GM23338 (cell line): ENCODE measurements around the gene RAB40B. TPM values are rescaled to one million over a fixed set of nuclear protein-coding genes. Genes with fewer than 3 reads are reported as not detected.

Experiments
- ATAC-seq: fragments of 200-7000 bp; cut with Tn5 transposase; 3 replicates; pipeline ENCODE4 v1.9.1; 2020
- DNase-seq: peaks from one replicate; pipeline ENCODE4 v3.0.0-alpha.2; 2015; ENCODE audit warnings: low spot score
- H2AFZ ChIP-seq: fragments of 200-600 bp; sonication (generic); 2 replicates; pipeline ENCODE4 v1.8.0; 2016; ENCODE audit warnings: antibody characterized with exemption, mild to moderate bottlenecking, moderate library complexity
- H3F3A ChIP-seq: fragments of 200-600 bp; sonication (generic); replicated peaks from 2 replicates; pipeline ENCODE4 v1.8.0; 2017; ENCODE audit warnings: antibody characterized with exemption, mixed run types, low read depth
- H3K27ac ChIP-seq: fragments of 200-600 bp; sonication (generic); 2 replicates; pipeline ENCODE4 v1.6.1; 2016; ENCODE audit warnings: low read depth
- H3K27me3 ChIP-seq: fragments of 200-600 bp; sonication (generic); 2 replicates; pipeline ENCODE4 v1.8.0; 2016; ENCODE audit warnings: mild to moderate bottlenecking, mixed run types, moderate library complexity; ENCODE audit not compliant: insufficient read depth
- H3K36me3 ChIP-seq: fragments of 200-600 bp; sonication (generic); 2 replicates; pipeline ENCODE4 v1.8.0; 2016; ENCODE audit warnings: mild to moderate bottlenecking; ENCODE audit not compliant: insufficient read depth
- H3K4me1 ChIP-seq: fragments of 200-600 bp; sonication (generic); 2 replicates; pipeline ENCODE4 v1.8.0; 2016; ENCODE audit warnings: mild to moderate bottlenecking, moderate library complexity; ENCODE audit not compliant: insufficient read depth
- H3K4me2 ChIP-seq: fragments of 200-600 bp; sonication (generic); 2 replicates; pipeline ENCODE4 v1.7.1; 2017; ENCODE audit warnings: mixed run types
- H3K4me3 ChIP-seq: fragments of 200-600 bp; sonication (generic); 2 replicates; pipeline ENCODE4 v1.6.1; 2016; ENCODE audit warnings: mixed run types
- H3K79me2 ChIP-seq: fragments of 200-600 bp; sonication (generic); replicated peaks from 2 replicates; pipeline ENCODE4 v1.8.0; 2017; ENCODE audit warnings: mild to moderate bottlenecking; ENCODE audit not compliant: insufficient read depth
- H3K9me2 ChIP-seq: fragments of 200-600 bp; sonication (generic); 2 replicates; pipeline ENCODE4 v1.8.0; 2017; ENCODE audit not compliant: insufficient read depth
- H4K20me1 ChIP-seq: fragments of 200-600 bp; sonication (generic); replicated peaks from 2 replicates; pipeline ENCODE4 v1.8.0; 2017; ENCODE audit warnings: mild to moderate bottlenecking; ENCODE audit not compliant: insufficient read depth
- H3K27ac Mint-ChIP-seq: 2 replicates; pipeline ENCODE4 v1.8.0; 2020; ENCODE audit warnings: inconsistent platforms, mild to moderate bottlenecking, moderate library complexity, mixed read lengths
- H3K27me3 Mint-ChIP-seq: 3 replicates; pipeline ENCODE4 v1.8.0; 2022; ENCODE audit warnings: low read depth, mild to moderate bottlenecking, moderate library complexity, mixed read lengths, inconsistent platforms; ENCODE audit not compliant: insufficient read depth, poor library complexity
- H3K36me3 Mint-ChIP-seq: 3 replicates; pipeline ENCODE4 v1.8.0; 2021; ENCODE audit warnings: low read depth, mild to moderate bottlenecking, inconsistent platforms, moderate library complexity, mixed read lengths
- H3K4me1 Mint-ChIP-seq: 3 replicates; pipeline ENCODE4 v1.8.0; 2020; ENCODE audit warnings: mild to moderate bottlenecking, inconsistent platforms, mixed read lengths
- H3K4me3 Mint-ChIP-seq: 3 replicates; pipeline ENCODE4 v1.8.0; 2021; ENCODE audit warnings: moderate library complexity, mild to moderate bottlenecking, inconsistent platforms, mixed read lengths
- H3K9me3 Mint-ChIP-seq: 3 replicates; pipeline ENCODE4 v1.8.0; 2020; ENCODE audit warnings: moderate library complexity, mild to moderate bottlenecking, inconsistent platforms, mixed read lengths
- CREB1 ChIP-seq: fragments of 250-450 bp; sonication (Bioruptor Pico); IDR thresholded peaks from 2 replicates; pipeline ENCODE4 v1.5.0; 2020; ENCODE audit warnings: low read depth, mild to moderate bottlenecking, moderate library complexity
- EZH2 ChIP-seq: fragments of 200-600 bp; sonication (generic); IDR thresholded peaks from one replicate; pipeline ENCODE4 v1.8.0; 2017; ENCODE audit warnings: antibody characterized with exemption, mild to moderate bottlenecking, low read depth; ENCODE audit not compliant: unreplicated experiment
- EZH2phosphoT487 ChIP-seq: fragments of 200-600 bp; sonication (generic); IDR thresholded peaks from one replicate; pipeline ENCODE4 v1.8.1; 2018; ENCODE audit warnings: antibody characterized with exemption; ENCODE audit not compliant: unreplicated experiment
- JUNB ChIP-seq: IDR thresholded peaks from one replicate; pipeline ENCODE4 v1.6.1; 2016; ENCODE audit warnings: antibody characterized with exemption; ENCODE audit not compliant: unreplicated experiment
- NANOG ChIP-seq: IDR thresholded peaks from 2 replicates; pipeline ENCODE4 v1.6.1; 2016; ENCODE audit warnings: antibody characterized with exemption, borderline replicate concordance
- POLR2AphosphoS5 ChIP-seq: IDR thresholded peaks from 2 replicates; pipeline ENCODE4 v1.6.1; 2016; ENCODE audit warnings: antibody characterized with exemption, low read depth
- STAT1 ChIP-seq: IDR thresholded peaks from one replicate; pipeline ENCODE4 v1.6.1; 2016; ENCODE audit warnings: antibody characterized with exemption; ENCODE audit not compliant: unreplicated experiment
- ZNF114 ChIP-seq: fragments of 250-450 bp; sonication (Bioruptor Pico); IDR thresholded peaks from 2 replicates; pipeline ENCODE4 v1.5.0; 2020; ENCODE audit warnings: mild to moderate bottlenecking, moderate library complexity
- ZNF331 ChIP-seq: fragments of 250-450 bp; sonication (Bioruptor Pico); IDR thresholded peaks from 2 replicates; pipeline ENCODE4 v1.5.0; 2020; ENCODE audit warnings: low read depth, mild to moderate bottlenecking, moderate library complexity
- polyA plus RNA-seq: library from polyadenylated mRNA; unstranded; fragments of >200 nt; fragmentation: Nextera tagmentation; extraction: Ambion mirVana; gene quantifications from 2 replicates; pipeline ENCODE4 v1.2.1, GENCODE V29; 2016
- total RNA-seq: library from RNA; depleted of rRNA; stranded (reverse); fragments of >200 nt; shearing (Covaris generic); gene quantifications from 2 replicates; pipeline ENCODE4 v1.2.3, GENCODE V29; 2014
- TF ChIP-seq, protein P1 (sequence below): IDR thresholded peaks from 2 replicates; pipeline ENCODE4 v1.6.1; 2016; ENCODE audit warnings: antibody characterized with exemption
- TF ChIP-seq, protein P2 (sequence below): fragments of 250-450 bp; sonication (Bioruptor Pico); IDR thresholded peaks from 2 replicates; pipeline ENCODE4 v1.5.0; 2020; ENCODE audit warnings: mild to moderate bottlenecking, moderate library complexity
- TF ChIP-seq, protein P3 (sequence below): IDR thresholded peaks from one replicate; pipeline ENCODE4 v1.6.1; 2018; ENCODE audit warnings: antibody characterized with exemption; ENCODE audit not compliant: unreplicated experiment
- TF ChIP-seq, protein P4 (sequence below), 2 experiments: fragments of 200-600 bp in 1 of 2; sonication (generic) in 1 of 2; conservative IDR thresholded peaks; 2 replicates each; pipeline versions ENCODE4 v1.5.1 to v1.6.1; 2016 to 2017; ENCODE audit warnings: antibody characterized with exemption in 2 of 2, low read depth in 2 of 2, mild to moderate bottlenecking in 2 of 2, moderate library complexity in 1 of 2

Gene RAB40B
- total and polyA plus RNA-seq, 2 experiments from 2014 or later: 4.2 to 5.2 TPM

DNA sequence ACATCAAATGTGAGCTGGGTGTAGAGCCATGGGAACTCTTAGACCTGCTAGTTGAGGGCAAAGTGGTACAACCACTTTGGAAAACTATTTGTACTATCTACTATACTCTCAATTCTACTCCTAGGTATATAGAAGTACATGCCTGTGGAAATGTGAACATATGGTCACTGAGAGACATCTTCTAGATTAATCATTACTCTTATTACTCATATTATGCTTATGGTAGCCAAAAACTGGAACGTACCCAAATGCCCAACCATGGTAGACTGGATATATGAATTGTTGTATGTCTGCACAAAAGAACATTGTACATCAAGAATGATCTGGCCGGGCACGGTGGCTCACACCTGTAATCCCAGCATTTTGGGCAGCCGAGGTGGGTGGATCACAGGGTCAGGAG lies 53.0 kb downstream of the RAB40B start:
- Mint-ChIP-seq H3K27ac (no peak overlapping the region), H3K4me3 (peak overlapping the region; percentile 86; the same call in 2 of the 3 replicates), H3K9me3 (no peaks in the 10 kb centered on the region), H3K36me3 (peaks cover 36% of the 10 kb centered on the region), H3K4me1 (peaks cover 8% of the 10 kb centered on the region; the same call in 2 of the 3 replicates), H3K27me3 (peaks cover 12% of the 10 kb centered on the region)
- H3K4me2 ChIP-seq: no peak overlapping the region
- H3K9me2 ChIP-seq: no peaks in the 10 kb centered on the region
- H3K4me1 ChIP-seq: peaks cover 10% of the 10 kb centered on the region; the same call in 1 of the 2 replicates
- H3K4me3 ChIP-seq: no peak overlapping the region
- H4K20me1 ChIP-seq: peaks cover 50% of the 10 kb centered on the region
- H3K36me3 ChIP-seq: peaks cover 7% of the 10 kb centered on the region; the same call in 1 of the 2 replicates
- no peaks in the 10 kb centered on the region for H3K27me3 ChIP-seq
- no peak overlapping the region for H2AFZ ChIP-seq
- H3K27ac ChIP-seq: no peak overlapping the region
- H3F3A ChIP-seq: peaks cover 15% of the 10 kb centered on the region; the same call in 1 of the 2 replicates
- TF ChIP-seq POLR2AphosphoS5 (no peak), ZNF114 (CRISPR knock-in tag) (no peak), STAT1 (no peak), NANOG (no peak), ZNF331 (CRISPR knock-in tag) (no peak), JUNB (no peak), EZH2phosphoT487 (no peak), CREB1 (CRISPR knock-in tag) (no peak), EZH2 (no peak)
- TF ChIP-seq, protein P1, sequence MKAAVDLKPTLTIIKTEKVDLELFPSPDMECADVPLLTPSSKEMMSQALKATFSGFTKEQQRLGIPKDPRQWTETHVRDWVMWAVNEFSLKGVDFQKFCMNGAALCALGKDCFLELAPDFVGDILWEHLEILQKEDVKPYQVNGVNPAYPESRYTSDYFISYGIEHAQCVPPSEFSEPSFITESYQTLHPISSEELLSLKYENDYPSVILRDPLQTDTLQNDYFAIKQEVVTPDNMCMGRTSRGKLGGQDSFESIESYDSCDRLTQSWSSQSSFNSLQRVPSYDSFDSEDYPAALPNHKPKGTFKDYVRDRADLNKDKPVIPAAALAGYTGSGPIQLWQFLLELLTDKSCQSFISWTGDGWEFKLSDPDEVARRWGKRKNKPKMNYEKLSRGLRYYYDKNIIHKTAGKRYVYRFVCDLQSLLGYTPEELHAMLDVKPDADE: no peak
- TF ChIP-seq, protein P2, sequence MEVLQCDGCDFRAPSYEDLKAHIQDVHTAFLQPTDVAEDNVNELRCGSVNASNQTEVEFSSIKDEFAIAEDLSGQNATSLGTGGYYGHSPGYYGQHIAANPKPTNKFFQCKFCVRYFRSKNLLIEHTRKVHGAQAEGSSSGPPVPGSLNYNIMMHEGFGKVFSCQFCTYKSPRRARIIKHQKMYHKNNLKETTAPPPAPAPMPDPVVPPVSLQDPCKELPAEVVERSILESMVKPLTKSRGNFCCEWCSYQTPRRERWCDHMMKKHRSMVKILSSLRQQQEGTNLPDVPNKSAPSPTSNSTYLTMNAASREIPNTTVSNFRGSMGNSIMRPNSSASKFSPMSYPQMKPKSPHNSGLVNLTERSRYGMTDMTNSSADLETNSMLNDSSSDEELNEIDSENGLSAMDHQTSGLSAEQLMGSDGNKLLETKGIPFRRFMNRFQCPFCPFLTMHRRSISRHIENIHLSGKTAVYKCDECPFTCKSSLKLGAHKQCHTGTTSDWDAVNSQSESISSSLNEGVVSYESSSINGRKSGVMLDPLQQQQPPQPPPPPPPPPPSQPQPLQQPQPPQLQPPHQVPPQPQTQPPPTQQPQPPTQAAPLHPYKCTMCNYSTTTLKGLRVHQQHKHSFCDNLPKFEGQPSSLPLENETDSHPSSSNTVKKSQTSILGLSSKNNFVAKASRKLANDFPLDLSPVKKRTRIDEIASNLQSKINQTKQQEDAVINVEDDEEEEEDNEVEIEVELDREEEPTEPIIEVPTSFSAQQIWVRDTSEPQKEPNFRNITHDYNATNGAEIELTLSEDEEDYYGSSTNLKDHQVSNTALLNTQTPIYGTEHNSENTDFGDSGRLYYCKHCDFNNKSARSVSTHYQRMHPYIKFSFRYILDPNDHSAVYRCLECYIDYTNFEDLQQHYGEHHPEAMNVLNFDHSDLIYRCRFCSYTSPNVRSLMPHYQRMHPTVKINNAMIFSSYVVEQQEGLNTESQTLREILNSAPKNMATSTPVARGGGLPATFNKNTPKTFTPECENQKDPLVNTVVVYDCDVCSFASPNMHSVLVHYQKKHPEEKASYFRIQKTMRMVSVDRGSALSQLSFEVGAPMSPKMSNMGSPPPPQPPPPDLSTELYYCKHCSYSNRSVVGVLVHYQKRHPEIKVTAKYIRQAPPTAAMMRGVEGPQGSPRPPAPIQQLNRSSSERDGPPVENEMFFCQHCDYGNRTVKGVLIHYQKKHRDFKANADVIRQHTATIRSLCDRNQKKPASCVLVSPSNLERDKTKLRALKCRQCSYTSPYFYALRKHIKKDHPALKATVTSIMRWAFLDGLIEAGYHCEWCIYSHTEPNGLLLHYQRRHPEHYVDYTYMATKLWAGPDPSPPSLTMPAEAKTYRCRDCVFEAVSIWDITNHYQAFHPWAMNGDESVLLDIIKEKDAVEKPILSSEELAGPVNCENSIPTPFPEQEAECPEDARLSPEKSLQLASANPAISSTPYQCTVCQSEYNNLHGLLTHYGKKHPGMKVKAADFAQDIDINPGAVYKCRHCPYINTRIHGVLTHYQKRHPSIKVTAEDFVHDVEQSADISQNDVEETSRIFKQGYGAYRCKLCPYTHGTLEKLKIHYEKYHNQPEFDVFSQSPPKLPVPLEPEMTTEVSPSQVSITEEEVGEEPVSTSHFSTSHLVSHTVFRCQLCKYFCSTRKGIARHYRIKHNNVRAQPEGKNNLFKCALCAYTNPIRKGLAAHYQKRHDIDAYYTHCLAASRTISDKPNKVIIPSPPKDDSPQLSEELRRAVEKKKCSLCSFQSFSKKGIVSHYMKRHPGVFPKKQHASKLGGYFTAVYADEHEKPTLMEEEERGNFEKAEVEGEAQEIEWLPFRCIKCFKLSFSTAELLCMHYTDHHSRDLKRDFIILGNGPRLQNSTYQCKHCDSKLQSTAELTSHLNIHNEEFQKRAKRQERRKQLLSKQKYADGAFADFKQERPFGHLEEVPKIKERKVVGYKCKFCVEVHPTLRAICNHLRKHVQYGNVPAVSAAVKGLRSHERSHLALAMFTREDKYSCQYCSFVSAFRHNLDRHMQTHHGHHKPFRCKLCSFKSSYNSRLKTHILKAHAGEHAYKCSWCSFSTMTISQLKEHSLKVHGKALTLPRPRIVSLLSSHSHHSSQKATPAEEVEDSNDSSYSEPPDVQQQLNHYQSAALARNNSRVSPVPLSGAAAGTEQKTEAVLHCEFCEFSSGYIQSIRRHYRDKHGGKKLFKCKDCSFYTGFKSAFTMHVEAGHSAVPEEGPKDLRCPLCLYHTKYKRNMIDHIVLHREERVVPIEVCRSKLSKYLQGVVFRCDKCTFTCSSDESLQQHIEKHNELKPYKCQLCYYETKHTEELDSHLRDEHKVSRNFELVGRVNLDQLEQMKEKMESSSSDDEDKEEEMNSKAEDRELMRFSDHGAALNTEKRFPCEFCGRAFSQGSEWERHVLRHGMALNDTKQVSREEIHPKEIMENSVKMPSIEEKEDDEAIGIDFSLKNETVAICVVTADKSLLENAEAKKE (CRISPR knock-in tag): no peak
- TF ChIP-seq, protein P3, sequence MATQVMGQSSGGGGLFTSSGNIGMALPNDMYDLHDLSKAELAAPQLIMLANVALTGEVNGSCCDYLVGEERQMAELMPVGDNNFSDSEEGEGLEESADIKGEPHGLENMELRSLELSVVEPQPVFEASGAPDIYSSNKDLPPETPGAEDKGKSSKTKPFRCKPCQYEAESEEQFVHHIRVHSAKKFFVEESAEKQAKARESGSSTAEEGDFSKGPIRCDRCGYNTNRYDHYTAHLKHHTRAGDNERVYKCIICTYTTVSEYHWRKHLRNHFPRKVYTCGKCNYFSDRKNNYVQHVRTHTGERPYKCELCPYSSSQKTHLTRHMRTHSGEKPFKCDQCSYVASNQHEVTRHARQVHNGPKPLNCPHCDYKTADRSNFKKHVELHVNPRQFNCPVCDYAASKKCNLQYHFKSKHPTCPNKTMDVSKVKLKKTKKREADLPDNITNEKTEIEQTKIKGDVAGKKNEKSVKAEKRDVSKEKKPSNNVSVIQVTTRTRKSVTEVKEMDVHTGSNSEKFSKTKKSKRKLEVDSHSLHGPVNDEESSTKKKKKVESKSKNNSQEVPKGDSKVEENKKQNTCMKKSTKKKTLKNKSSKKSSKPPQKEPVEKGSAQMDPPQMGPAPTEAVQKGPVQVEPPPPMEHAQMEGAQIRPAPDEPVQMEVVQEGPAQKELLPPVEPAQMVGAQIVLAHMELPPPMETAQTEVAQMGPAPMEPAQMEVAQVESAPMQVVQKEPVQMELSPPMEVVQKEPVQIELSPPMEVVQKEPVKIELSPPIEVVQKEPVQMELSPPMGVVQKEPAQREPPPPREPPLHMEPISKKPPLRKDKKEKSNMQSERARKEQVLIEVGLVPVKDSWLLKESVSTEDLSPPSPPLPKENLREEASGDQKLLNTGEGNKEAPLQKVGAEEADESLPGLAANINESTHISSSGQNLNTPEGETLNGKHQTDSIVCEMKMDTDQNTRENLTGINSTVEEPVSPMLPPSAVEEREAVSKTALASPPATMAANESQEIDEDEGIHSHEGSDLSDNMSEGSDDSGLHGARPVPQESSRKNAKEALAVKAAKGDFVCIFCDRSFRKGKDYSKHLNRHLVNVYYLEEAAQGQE: no peak
- TF ChIP-seq, protein P4, sequence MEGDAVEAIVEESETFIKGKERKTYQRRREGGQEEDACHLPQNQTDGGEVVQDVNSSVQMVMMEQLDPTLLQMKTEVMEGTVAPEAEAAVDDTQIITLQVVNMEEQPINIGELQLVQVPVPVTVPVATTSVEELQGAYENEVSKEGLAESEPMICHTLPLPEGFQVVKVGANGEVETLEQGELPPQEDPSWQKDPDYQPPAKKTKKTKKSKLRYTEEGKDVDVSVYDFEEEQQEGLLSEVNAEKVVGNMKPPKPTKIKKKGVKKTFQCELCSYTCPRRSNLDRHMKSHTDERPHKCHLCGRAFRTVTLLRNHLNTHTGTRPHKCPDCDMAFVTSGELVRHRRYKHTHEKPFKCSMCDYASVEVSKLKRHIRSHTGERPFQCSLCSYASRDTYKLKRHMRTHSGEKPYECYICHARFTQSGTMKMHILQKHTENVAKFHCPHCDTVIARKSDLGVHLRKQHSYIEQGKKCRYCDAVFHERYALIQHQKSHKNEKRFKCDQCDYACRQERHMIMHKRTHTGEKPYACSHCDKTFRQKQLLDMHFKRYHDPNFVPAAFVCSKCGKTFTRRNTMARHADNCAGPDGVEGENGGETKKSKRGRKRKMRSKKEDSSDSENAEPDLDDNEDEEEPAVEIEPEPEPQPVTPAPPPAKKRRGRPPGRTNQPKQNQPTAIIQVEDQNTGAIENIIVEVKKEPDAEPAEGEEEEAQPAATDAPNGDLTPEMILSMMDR (conservative IDR thresholded peaks at IDR 0.05; ENCODE audit: low read depth in 2 of 2): no peak
- H3K79me2 ChIP-seq: peaks cover 72% of the 10 kb centered on the region
- no peak for ATAC-seq
- DNase-seq: no peak
